HG02623 (cell line): ENCODE data around the gene GATAD2A.
"Not testable (repeated sequence)": the region's sequence is repeated elsewhere in the genome, so short reads cannot be mapped to it uniquely, and the experiment has no call there.

ENCODE experiments used
- ATAC-seq: cut with Tn5 transposase; IDR thresholded peaks from one replicate; pipeline ENCODE4 v1.9.1; 2021; ENCODE audit warnings: moderate library complexity; ENCODE audit not compliant: unreplicated experiment

The GATAD2A gene

DNA sequence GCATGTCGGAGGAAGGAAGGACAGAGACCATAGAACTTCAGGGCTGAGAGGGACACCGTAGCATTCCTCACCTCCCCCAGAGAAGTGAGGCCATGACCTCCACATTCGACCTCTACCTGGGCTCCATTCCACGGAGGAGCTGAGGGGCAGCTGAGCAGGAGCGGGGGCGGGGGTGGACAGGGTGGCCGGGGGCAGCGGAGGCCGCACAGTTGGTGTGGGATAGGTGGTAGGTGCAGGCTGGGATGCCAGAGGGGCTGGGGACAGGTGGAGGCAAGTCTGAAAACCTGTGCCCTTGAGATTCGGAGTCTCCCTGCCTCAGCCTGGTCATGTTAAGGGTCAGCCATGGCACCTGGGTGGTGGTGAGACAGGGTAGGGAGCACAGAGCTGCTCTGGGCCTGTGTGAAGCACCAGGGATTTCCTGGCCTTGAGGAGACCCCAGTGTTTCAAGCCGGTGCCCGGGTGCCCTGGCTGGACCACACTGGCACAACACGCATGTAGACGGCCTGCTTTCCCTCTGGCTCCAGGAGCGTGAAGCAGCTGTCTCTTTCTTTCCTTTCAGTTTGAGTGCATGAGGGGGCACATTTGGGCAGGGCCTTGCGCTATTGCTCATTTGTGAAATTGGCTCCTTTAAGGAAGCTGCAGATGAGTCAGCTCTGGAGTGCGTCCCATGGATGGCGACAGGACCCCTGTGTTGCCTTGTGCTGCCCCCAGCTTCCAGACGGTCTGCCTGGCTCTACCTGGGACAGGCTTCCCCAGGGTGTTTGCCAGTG lies 58.1 kb downstream of the GATAD2A start:
- no peak for ATAC-seq

GRCh38 chr19:19464339-19465098 lies 59.0 kb downstream of the GATAD2A start:
- no peak for ATAC-seq

- ATAC-seq: no peak
These were observed 60.1 kb downstream of the GATAD2A start for GRCh38 chr19:19465436-19466070.

DNA sequence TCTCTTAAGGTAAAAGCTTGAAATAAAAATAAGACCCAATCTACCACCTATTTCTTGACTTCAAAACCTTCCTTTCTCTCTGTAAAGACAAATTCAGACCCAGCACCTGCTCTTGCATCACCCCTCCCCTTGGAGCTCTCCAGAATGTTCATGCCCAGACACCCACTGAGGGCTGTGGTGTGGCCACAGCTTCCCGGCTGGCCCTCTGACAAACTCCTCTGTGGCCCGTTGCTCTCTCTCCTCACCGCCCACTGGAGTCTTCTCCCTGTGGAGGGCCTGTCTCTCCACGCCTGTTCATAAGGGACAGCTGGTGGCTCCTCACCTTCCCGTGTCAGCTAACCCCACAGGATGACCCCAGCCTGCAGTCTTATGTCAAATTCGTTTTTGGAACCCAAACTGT lies 60.7 kb downstream of the GATAD2A start:
- ATAC-seq: no peak

DNA sequence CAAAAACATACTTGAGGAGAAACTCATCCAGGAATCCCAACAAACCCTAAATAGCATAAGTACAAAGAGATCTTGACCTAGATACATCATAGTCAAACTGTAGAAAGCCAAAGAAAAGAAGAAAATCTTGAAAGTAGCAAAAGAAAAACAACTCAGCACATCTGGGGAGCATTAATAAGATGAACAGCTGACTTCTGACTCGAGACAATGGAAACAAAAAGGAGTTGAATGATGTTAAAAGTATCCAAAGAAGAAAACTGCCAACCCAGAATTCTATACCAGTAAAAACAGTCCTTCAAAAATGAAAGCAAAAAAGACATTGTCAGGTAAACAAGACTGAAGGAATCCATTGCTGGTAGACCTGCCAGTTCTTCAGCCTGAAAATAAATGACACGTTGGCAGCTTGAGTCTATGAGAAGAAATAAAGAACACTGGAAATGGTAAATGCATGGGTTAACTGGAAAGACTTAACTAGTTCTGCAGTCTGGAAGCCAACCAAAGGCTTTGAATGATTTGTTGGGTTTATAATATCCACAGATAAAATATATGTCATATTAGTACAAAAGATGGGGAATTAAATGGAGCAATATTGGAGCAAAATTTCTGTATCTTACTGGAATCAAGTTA lies 63.1 kb downstream of the GATAD2A start:
- ATAC-seq: no peak

DNA sequence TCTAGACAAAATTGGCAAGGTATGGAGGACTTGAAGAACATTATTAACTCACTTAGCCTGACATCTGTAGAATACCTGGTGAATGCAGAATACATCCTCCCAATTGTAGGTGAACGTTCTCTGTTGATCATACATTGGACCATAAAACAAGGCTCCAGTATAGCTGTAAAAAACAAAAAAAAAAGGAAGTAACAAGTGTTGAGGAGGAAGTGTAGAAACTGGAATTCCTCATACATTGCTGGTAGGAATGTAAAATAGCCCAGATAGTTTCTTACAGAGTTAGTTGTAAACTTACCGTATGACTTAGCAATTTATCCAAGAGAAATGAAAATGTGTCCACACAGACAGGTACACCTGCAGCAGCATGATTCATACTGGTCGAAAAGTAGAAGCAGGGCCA lies 65.1 kb downstream of the GATAD2A start:
- no peak for ATAC-seq

- ATAC-seq: no peak
These were observed 66.2 kb downstream of the GATAD2A start for GRCh38 chr19:19471682-19472081.

GRCh38 chr19:19472106-19472505 lies 66.6 kb downstream of the GATAD2A start:
- ATAC-seq: not testable (repeated sequence)

GRCh38 chr19:19475015-19475765 lies 69.7 kb downstream of the GATAD2A start:
- no peak for ATAC-seq

- no peak for ATAC-seq
These were observed 70.7 kb downstream of the GATAD2A start for GRCh38 chr19:19475849-19476828.

DNA sequence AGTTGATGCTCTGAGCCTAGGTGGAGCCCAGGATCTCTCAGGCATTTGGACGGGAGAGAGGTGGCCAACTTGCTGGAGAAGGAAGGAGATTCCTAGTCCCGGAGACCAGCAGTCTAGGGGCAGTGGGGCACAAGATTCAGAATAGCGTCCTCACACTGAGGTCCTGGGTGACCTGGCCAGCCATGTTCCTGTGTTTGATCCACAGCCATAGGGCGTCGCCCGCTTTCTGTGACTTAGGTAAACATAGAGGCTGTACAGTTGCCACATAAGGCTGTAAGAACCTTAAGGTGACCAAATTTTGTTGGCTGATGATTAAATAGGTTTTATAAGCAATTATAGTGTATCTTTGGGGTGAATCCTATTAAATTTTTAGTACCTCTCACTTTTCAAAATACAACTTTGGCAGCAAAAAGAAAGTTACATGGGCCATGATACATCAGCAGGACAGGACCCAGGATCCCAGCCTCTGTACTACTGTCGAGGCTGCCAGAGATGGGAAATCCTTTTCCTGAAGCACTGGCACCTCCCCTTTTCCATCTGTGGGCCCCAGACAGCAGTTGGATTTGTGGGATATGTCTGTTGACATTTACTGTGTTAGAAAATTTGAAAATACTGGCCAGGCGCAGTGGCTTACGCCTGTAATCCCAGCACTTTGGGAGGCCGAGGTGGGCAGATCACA lies 72.4 kb downstream of the GATAD2A start:
- no peak for ATAC-seq

GRCh38 chr19:19480688-19481087 lies 75.2 kb downstream of the GATAD2A start:
- no peak for ATAC-seq

- no peak for ATAC-seq
These were observed 77.5 kb downstream of the GATAD2A start for GRCh38 chr19:19482809-19483596.

- no peak for ATAC-seq
These were observed 79.9 kb downstream of the GATAD2A start for GRCh38 chr19:19485161-19485997.

GRCh38 chr19:19485998-19486290 lies 80.5 kb downstream of the GATAD2A start:
- no peak for ATAC-seq

- ATAC-seq: no peak
These were observed 81.0 kb downstream of the GATAD2A start for GRCh38 chr19:19486343-19487076.
